Nephron progenitor cell (in vitro differentiated cells): ENCODE results near the gene TMEM132A.

Experiments
- DNase-seq: peaks from one replicate; pipeline ENCODE4 v3.0.0; 2021
- H3K27ac Mint-ChIP-seq: 2 replicates; pipeline ENCODE4 v1.8.0; 2021; ENCODE audit warnings: mild to moderate bottlenecking, moderate library complexity, mixed read lengths
- H3K27me3 Mint-ChIP-seq: 2 replicates; pipeline ENCODE4 v1.8.0; 2021; ENCODE audit warnings: mild to moderate bottlenecking, low read depth, mixed read lengths; ENCODE audit not compliant: poor library complexity
- H3K36me3 Mint-ChIP-seq: 2 replicates; pipeline ENCODE4 v1.8.0; 2021; ENCODE audit warnings: low read depth, mixed read lengths
- H3K4me1 Mint-ChIP-seq: 2 replicates; pipeline ENCODE4 v1.8.0; 2021; ENCODE audit warnings: mixed read lengths
- H3K4me3 Mint-ChIP-seq: 2 replicates; pipeline ENCODE4 v1.8.0; 2021; ENCODE audit warnings: mild to moderate bottlenecking, moderate library complexity, mixed read lengths
- H3K9me3 Mint-ChIP-seq: 2 replicates; pipeline ENCODE4 v1.8.0; 2021; ENCODE audit warnings: mild to moderate bottlenecking, moderate library complexity, mixed read lengths
- CTCF ChIP-seq: fragments of 200-600 bp; sonication (generic); IDR thresholded peaks from 2 replicates; pipeline ENCODE4 v1.5.0; 2021; ENCODE audit warnings: antibody characterized with exemption

TMEM132A gene

GRCh38 chr11:60977224-60977623 is 53.0 kb downstream of the TMEM132A start:
- Mint-ChIP-seq H3K36me3 (no peaks in the 10 kb centered on the region), H3K4me3 (no peak overlapping the region), H3K27ac (no peak overlapping the region), H3K4me1 (peaks cover 20% of the 10 kb centered on the region), H3K9me3 (no peaks in the 10 kb centered on the region), H3K27me3 (peaks cover 6% of the 10 kb centered on the region)
- no peak for DNase-seq
- TF ChIP-seq CTCF = no peak

DNA sequence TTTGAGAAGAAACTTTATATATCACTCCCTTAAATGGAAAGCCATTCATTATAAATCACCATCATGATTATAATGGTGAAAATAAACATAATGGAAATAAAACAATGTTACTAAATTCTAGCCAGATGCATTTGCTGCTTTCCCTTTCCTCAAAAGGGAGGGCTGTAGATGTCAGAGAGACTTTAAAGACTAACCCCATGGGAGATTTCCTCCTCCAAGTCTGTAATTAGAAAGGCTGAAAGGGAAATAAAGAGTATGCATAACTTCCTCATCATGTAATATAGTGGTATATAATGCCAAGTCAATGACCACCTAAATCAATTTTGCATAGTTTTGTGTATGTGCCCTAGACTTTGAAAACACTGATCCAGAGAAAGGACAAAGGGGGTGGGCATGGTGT is 53.6 kb downstream of the TMEM132A start:
- Mint-ChIP-seq H3K27me3 (peaks cover 3% of the 10 kb centered on the region), H3K36me3 (no peaks in the 10 kb centered on the region)

DNA sequence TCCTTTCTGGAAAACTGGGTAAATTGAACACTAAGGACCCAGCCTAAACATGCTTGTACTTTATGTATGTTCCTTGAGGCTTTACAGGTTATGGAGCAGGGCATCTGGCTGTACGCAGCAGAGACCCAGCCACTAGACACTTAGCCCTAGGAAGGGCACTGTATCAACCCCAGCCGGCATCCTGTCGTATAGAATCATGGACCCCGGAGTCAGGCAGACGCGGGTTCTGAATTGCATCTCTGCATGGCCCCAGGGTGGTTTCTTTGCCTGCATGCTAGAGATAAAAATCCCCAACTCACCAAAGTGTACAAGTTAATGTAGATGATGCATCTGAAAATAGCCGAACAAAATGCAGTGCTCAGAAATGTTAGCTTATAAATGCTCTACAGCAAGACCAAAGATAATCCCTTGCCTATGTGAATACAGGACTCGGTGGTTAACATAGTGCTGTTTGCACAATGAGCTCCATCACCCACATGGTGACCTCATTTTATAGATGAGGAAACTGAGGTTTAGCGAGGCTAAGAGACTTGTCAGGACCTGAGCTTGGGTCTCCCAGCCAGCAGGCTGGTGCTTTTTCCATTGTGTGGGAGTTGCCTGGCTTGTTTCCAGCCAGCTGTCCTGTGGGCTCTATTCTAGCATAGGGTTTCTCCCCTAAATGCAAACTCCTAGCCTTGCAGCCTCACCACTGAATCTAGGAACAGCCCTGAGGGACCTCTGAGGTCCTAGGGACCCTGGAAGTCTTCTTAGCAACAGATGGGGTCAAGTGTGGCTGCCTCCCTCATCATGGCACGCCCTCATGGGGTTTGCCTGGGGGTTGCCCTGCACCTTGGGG is 54.5 kb downstream of the TMEM132A start:
- no peak for DNase-seq
- no peak for TF ChIP-seq CTCF
- no peaks in the 10 kb centered on the region for H3K36me3 Mint-ChIP-seq
- no peak overlapping the region for H3K4me3 Mint-ChIP-seq
- no peak overlapping the region for H3K27ac Mint-ChIP-seq
- no peaks in the 10 kb centered on the region for H3K9me3 Mint-ChIP-seq
- peaks cover 33% of the 10 kb centered on the region for H3K4me1 Mint-ChIP-seq
- H3K27me3 Mint-ChIP-seq = peaks cover 8% of the 10 kb centered on the region

More for the DNA sequence above, 53.6 kb downstream of the TMEM132A start:
- H3K9me3 Mint-ChIP-seq = no peaks in the 10 kb centered on the region
- DNase-seq = no peak
- H3K4me1 Mint-ChIP-seq = peaks cover 26% of the 10 kb centered on the region
- H3K4me3 Mint-ChIP-seq = no peak overlapping the region
- H3K27ac Mint-ChIP-seq = no peak overlapping the region
- TF ChIP-seq CTCF = no peak

DNA sequence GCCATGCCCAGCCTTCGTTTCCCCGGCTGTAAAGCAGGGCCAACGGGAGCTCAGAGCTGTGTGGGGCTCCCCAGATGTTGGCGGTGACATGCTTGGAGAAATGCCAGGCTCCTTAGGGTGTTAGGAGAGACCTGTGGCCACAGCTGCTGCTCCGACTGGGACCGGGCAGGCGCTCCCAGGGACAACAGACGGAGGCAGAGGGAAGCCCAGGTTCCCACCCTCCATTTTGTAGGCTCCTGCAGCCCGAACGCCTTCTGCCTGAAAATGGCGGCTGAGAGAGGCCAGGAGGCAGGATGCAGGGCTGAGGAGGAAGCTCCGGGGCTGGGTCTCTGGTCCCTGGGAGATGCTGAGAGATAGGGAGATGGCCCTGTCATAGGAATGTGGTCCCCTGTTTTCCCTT is 57.3 kb downstream of the TMEM132A start:
- no peak for DNase-seq
- Mint-ChIP-seq H3K27me3 (peaks cover 8% of the 10 kb centered on the region), H3K9me3 (no peaks in the 10 kb centered on the region), H3K4me1 (peaks cover 38% of the 10 kb centered on the region), H3K36me3 (no peaks in the 10 kb centered on the region), H3K4me3 (no peak overlapping the region), H3K27ac (no peak overlapping the region)
- no peak for TF ChIP-seq CTCF

GRCh38 chr11:60982184-60982583 is 57.9 kb downstream of the TMEM132A start:
- Mint-ChIP-seq H3K9me3 (no peaks in the 10 kb centered on the region), H3K4me3 (no peak overlapping the region), H3K27me3 (peaks cover 11% of the 10 kb centered on the region), H3K4me1 (peaks cover 38% of the 10 kb centered on the region), H3K36me3 (no peaks in the 10 kb centered on the region), H3K27ac (peak overlapping the region; percentile 85)
- no peak for DNase-seq
- TF ChIP-seq CTCF = no peak

DNA sequence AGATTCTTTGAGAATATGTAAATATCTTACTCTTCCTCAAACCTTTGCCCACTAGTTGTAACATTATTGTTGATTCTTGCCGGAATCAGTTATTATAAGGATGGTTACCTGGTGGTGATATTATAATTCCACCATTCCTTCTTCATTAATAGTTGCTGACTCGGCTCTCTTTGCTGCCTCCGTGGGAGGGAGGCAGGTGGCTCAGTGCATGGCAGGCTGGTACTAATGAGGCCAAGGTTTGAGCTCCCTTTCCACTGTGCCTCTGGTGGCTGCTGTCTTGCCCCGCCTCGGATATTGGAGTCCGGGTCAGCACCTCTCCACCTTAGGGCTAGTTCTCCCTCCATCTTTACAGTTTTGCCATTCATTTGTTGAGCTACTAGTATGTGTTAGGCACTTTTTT is 59.9 kb downstream of the TMEM132A start:
- Mint-ChIP-seq H3K9me3 (no peaks in the 10 kb centered on the region), H3K27ac (no peak overlapping the region), H3K27me3 (peaks cover 15% of the 10 kb centered on the region), H3K4me3 (no peak overlapping the region), H3K4me1 (peaks cover 28% of the 10 kb centered on the region), H3K36me3 (no peaks in the 10 kb centered on the region)
- TF ChIP-seq CTCF = no peak
- DNase-seq = no peak
